Astrocyte of the cerebellum (primary cell): ENCODE results near the gene CHMP1A.

Source experiments
- DNase-seq: peaks from one replicate; pipeline ENCODE4 v3.0.0-alpha.2; 2011; ENCODE audit warnings: low read depth
- H3K4me3 ChIP-seq: 2 replicates; pipeline ENCODE4 v1.5.1; 2011; ENCODE audit warnings: mild to moderate bottlenecking, low read depth, low read length, moderate library complexity
- in situ Hi-C: cut with HindIII; loops from 2 replicates; pipeline ENCODE4 v1.10.0; 2017; ENCODE audit warnings: low sequenced_read_pairs
- TF ChIP-seq, protein P1 (sequence below): IDR thresholded peaks from 2 replicates; pipeline ENCODE4 v1.5.1; 2012; ENCODE audit warnings: low read length, low read depth, moderate library complexity, mild to moderate bottlenecking; ENCODE audit errors: missing control alignments

CHMP1A gene

DNA sequence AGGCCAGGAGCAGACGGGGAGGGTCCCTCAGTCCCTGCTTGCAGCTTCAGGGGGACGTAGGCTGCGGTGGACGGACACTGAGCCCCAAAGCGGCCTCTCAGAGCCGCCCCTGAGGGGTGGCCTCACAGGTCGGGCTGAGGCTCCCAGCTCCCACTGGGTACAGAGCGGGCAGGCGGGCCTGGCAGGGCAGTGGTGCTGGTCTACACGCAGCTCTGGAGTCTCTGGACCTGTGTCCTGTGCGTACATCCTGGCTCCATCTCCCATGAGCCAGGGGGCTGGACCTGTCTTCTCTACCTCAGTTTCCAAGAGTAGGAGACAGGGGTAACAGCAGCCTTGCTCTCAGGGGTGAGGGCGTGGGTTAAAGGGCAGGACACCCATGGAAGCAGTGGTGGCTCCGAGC, 42.3 kb downstream of the CHMP1A start:
- TF ChIP-seq, protein P1, sequence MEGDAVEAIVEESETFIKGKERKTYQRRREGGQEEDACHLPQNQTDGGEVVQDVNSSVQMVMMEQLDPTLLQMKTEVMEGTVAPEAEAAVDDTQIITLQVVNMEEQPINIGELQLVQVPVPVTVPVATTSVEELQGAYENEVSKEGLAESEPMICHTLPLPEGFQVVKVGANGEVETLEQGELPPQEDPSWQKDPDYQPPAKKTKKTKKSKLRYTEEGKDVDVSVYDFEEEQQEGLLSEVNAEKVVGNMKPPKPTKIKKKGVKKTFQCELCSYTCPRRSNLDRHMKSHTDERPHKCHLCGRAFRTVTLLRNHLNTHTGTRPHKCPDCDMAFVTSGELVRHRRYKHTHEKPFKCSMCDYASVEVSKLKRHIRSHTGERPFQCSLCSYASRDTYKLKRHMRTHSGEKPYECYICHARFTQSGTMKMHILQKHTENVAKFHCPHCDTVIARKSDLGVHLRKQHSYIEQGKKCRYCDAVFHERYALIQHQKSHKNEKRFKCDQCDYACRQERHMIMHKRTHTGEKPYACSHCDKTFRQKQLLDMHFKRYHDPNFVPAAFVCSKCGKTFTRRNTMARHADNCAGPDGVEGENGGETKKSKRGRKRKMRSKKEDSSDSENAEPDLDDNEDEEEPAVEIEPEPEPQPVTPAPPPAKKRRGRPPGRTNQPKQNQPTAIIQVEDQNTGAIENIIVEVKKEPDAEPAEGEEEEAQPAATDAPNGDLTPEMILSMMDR, result no peak
- in situ Hi-C loops, result no loop called here
- no peak for DNase-seq
- H3K4me3 ChIP-seq, result no peak overlapping the region

DNA sequence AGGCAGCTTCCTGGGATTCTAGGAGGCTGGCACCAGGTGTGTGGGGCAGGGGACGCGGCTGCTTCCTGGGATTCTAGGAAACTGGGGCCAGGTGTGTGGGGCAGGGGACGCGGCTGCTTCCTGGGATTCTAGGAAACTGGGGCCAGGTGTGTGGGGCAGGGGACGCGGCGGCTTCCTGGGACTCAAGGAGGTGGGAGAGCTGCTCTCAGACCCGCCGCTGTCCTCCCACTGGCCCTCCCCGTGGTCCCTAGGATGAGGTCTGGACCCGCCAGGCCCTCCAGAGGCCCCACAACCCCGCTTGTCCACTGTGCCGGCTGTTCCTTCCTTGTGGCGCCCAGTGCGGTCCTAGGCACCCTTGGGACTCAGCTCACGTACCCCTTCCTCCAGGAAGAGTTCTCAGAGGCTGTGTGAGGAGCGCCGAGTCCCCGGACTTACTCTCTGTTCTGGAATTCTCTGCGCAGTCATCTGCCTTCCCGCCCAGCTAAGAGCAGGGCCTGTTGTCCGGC, 43.5 kb downstream of the CHMP1A start:
- no peak for DNase-seq
- in situ Hi-C loops, result no loop called here
- TF ChIP-seq, protein P1, result no peak
- H3K4me3 ChIP-seq, result no peak overlapping the region

DNA sequence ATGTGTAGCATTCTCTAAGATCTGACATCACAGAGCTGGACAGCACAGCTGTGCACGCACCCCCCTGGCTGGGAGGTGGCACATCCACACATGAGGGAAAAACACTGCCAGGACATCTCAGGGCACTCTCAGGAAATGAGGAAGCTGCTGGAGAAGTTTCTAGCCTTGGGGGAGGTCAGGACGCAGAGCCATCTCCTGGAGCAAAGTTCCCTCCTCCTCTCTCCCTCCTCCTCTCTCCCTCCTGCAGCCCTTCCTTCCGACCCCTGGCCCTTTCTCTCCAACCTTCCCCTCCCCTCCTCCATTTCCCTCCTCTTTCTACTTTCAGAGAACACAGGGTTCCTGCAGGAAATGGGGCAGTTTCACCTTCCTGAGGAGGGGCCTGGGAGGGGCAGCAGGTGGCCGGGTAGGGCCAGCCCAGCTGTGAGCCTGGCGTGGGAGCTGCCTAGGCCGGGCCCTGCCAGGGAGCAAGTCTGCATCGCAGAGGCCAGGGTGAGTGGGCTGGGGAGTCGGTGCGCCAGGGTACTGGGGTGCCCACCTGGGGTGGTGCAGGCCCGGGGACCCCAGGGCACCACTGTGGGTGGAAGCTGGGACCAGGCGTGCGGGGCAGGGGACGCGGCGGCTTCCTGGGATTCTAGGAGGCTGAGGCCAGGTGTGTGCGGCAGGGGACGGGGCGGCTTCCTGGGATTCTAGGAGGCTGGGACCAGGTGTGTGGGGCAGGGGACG, 44.1 kb downstream of the CHMP1A start, which contains the start of gene DPEP1:
Gene DPEP1, plus strand, starts transcription at position 412 of the 723 bp plus-strand sequence. CDS start 16,769 bp downstream, outside the sequence.
- TF ChIP-seq, protein P1, result no peak
- in situ Hi-C loops, result no loop called here
- no peak within 1 kb of the TSS for H3K4me3 ChIP-seq
- DNase-seq, result no peak

DNA sequence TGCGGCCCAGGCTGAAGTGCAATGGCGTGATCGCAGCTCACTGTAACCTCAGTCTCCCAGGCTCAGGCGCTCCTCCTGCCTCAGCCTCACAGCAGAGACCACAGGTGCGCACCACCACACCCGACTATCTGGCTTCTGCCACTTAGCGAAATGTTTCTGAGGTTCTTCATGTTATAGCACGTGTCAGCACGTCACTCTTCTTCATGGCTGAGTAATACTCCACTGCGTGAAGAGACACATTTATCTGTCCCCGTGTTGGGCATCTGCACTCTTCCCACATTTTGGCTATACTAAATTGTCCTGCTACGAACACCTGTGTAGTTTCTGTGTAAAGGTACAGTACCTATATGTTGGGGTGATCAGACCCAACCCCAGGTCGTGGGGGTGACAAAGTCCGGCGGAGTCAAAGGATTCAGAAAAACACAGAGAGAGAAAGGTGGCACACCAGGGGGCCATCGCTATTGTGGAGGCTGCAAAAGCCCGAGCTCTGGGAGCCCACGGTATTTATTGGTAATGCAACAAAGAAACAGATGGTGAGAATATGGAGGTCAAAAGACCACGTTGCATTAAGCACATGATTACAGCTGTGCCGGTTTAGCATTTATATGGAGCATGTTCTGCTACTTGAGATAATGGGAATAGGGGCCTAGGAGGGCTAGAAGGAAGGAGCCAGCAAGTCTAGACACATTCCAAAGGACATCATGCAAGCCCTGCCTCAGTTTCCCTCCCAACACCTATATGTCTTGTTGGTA, 44.9 kb downstream of the CHMP1A start:
- no peak for DNase-seq
- no peak overlapping the region for H3K4me3 ChIP-seq
- in situ Hi-C loops, result no loop called here
- TF ChIP-seq, protein P1, result no peak

DNA sequence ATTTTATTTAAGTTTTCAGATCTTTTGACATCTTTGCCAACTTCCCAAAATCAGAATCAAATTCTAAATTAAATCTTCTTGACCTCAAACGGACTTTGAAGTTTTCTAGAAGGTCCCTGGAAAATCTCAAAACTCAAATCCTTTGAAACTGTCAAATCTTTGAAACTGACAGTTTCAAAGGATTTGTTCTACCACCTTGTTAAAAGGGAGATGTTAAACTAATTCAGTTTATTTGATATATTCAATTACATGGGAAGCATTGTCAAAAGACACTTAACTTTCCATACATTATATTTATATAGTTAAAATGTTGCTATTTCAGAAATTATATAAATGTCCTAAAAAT, 47.4 kb downstream of the CHMP1A start:
- no peak for DNase-seq
- TF ChIP-seq, protein P1, result no peak
- in situ Hi-C loops, result no loop called here
- H3K4me3 ChIP-seq, result no peak overlapping the region

DNA sequence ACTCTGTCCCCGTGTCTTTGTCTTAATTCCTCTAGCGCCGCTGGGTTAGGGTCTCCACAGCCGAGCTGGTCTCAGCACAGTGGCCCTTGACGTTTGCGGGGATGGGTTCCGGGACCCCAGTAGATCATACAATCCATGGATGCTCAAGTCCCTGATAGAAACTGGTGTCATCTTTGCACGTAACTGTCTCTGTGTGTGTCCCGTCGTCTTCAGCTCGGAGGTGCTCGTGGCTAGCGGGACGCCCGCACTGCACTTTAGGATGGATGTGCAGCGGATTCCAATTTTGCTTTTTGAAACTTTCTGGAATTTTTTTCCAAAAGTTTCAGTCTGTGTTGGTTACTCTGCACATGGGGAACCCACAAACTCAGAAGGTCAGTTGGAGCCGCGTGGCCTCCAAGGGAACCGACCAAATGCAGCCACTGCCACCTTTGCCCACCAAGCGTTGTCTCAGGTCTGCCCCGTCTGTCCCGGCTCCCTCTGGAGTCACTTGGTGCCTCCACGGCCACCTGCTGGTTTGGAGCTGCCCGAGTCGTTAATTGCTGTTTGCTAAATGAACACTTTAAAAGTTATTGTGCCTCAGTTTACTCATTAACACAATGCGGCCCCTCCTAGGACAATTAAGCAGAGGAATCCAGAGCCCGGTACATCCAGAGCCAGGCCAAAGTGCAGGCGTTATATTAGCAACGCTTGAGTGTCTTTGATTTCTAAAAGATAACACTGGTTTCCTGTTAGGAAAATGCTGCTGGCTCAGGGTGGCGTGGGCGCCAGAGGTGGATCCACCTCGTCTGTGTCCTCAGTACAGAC, 49.4 kb downstream of the CHMP1A start:
- in situ Hi-C loops, result no loop called here
- no peak for DNase-seq

More for the DNA sequence above, 49.4 kb downstream of the CHMP1A start:
- TF ChIP-seq, protein P1, result no peak
- H3K4me3 ChIP-seq, result no peak overlapping the region
